Mesenchymal stem cell (in vitro differentiated cells and primary cell): ENCODE data around the gene BTF3.
"Not testable (repeated sequence)": the region's sequence is repeated elsewhere in the genome, so short reads cannot be mapped to it uniquely, and the experiment has no call there.

ENCODE experiments used
- DNase-seq: peaks from one replicate; pipeline ENCODE4 v3.0.0-alpha.2; 2013
- H2AFZ ChIP-seq: one replicate; pipeline ENCODE4 v1.6.1; 2013; ENCODE audit warnings: low read depth, mild to moderate bottlenecking, control low read depth, inconsistent platforms, low read length, moderate library complexity
- H2AK5ac ChIP-seq: 2 replicates; pipeline ENCODE4 v1.6.1; 2013; ENCODE audit warnings: low read length, moderate library complexity, mild to moderate bottlenecking, inconsistent platforms; ENCODE audit not compliant: severe bottlenecking
- H2BK120ac ChIP-seq: one replicate; pipeline ENCODE4 v1.6.1; 2013; ENCODE audit warnings: low read depth, mild to moderate bottlenecking, inconsistent platforms, low read length, moderate library complexity
- H2BK12ac ChIP-seq, 2 experiments: one replicate each; pipeline ENCODE4 v1.6.1; 2013; ENCODE audit warnings: inconsistent platforms in 2 of 2, low read length in 2 of 2, mild to moderate bottlenecking in 2 of 2, moderate library complexity in 2 of 2, control low read depth in 1 of 2
- H2BK15ac ChIP-seq: one replicate; pipeline ENCODE4 v1.6.1; 2013; ENCODE audit warnings: mild to moderate bottlenecking, low read depth, inconsistent platforms; ENCODE audit not compliant: poor library complexity, severe bottlenecking
- H2BK5ac ChIP-seq: 2 replicates; pipeline ENCODE4 v1.6.1; 2013; ENCODE audit warnings: low read depth, mild to moderate bottlenecking, low read length, control low read depth, inconsistent platforms; ENCODE audit not compliant: poor library complexity, severe bottlenecking
- H3K14ac ChIP-seq, 2 experiments: one replicate each; pipeline ENCODE4 v1.6.1; 2013; ENCODE audit warnings: inconsistent platforms in 2 of 2, low read length in 2 of 2, control low read depth in 1 of 2, mild to moderate bottlenecking in 1 of 2, moderate library complexity in 1 of 2
- H3K18ac ChIP-seq, 2 experiments: one replicate each; pipeline ENCODE4 v1.6.1; 2013; ENCODE audit warnings: inconsistent platforms in 2 of 2, low read length in 2 of 2, control low read depth in 1 of 2, low read depth in 1 of 2, mild to moderate bottlenecking in 1 of 2
- H3K23ac ChIP-seq, 2 experiments: one replicate each; pipeline ENCODE4 v1.6.1; 2013; ENCODE audit warnings: inconsistent platforms in 2 of 2, low read length in 2 of 2, mild to moderate bottlenecking in 2 of 2, moderate library complexity in 2 of 2, control low read depth in 1 of 2
- H3K27ac ChIP-seq: 2 replicates; pipeline ENCODE4 v1.5.1; 2013; ENCODE audit warnings: mild to moderate bottlenecking, moderate library complexity, low read length, control low read depth, inconsistent platforms; ENCODE audit not compliant: poor library complexity, severe bottlenecking
- H3K27me3 ChIP-seq, 2 experiments: 2 replicates each; pipeline versions ENCODE4 v1.6.1 to v1.7.0; 2013; ENCODE audit warnings: low read length in 2 of 2, mild to moderate bottlenecking in 2 of 2, moderate library complexity in 2 of 2, control low read depth in 1 of 2, inconsistent platforms in 1 of 2; ENCODE audit not compliant: control insufficient read depth in 1 of 2, insufficient read depth in 1 of 2
- H3K36me3 ChIP-seq, 2 experiments: 2 replicates each; pipeline versions ENCODE4 v1.6.1 to v1.7.0; 2013; ENCODE audit warnings: low read length in 2 of 2, control low read depth in 1 of 2, inconsistent platforms in 1 of 2, low read depth in 1 of 2, mild to moderate bottlenecking in 1 of 2; ENCODE audit not compliant: insufficient read depth in 2 of 2, control insufficient read depth in 1 of 2
- H3K4ac ChIP-seq, 2 experiments: one replicate each; pipeline ENCODE4 v1.6.1; 2013; ENCODE audit warnings: inconsistent platforms in 2 of 2, low read length in 2 of 2, mild to moderate bottlenecking in 2 of 2, moderate library complexity in 2 of 2, control low read depth in 1 of 2, low read depth in 1 of 2
- H3K4me1 ChIP-seq: 2 replicates; pipeline ENCODE4 v1.6.1; 2013; ENCODE audit warnings: low read depth, low read length, control low read depth; ENCODE audit not compliant: control insufficient read depth, insufficient read depth
- H3K4me2 ChIP-seq: 2 replicates; pipeline ENCODE4 v1.6.1; 2013; ENCODE audit warnings: low read length, mild to moderate bottlenecking, inconsistent platforms; ENCODE audit not compliant: poor library complexity, severe bottlenecking
- H3K4me3 ChIP-seq, 2 experiments: 2 replicates each; pipeline versions ENCODE4 v1.5.1 to v1.7.0; 2013; ENCODE audit warnings: low read length in 2 of 2, mild to moderate bottlenecking in 2 of 2, control low read depth in 1 of 2, low read depth in 1 of 2; ENCODE audit not compliant: insufficient read depth in 1 of 2
- H3K79me1 ChIP-seq: replicated peaks from 2 replicates; pipeline ENCODE4 v1.6.1; 2013; ENCODE audit warnings: mild to moderate bottlenecking, control low read depth, low read length, inconsistent platforms; ENCODE audit not compliant: poor library complexity, severe bottlenecking
- H3K9ac ChIP-seq: 2 replicates; pipeline ENCODE4 v1.7.0; 2013; ENCODE audit warnings: mild to moderate bottlenecking, low read length, moderate library complexity
- H3K9me3 ChIP-seq: 2 replicates; pipeline ENCODE4 v1.7.0; 2013; ENCODE audit warnings: mild to moderate bottlenecking, low read length; ENCODE audit not compliant: control insufficient read depth
- H4K8ac ChIP-seq: one replicate; pipeline ENCODE4 v1.6.1; 2013; ENCODE audit warnings: inconsistent platforms, mild to moderate bottlenecking, low read length, moderate library complexity
- H4K91ac ChIP-seq: one replicate; pipeline ENCODE4 v1.6.1; 2013; ENCODE audit warnings: mild to moderate bottlenecking, low read length, inconsistent platforms
- WGBS: methylation state at CpG from one replicate; pipeline ENCODE4 v1.1.7; 2013; ENCODE audit warnings: mixed read lengths; 5-methylcytosine and 5-hydroxymethylcytosine counted together

Gene BTF3

DNA sequence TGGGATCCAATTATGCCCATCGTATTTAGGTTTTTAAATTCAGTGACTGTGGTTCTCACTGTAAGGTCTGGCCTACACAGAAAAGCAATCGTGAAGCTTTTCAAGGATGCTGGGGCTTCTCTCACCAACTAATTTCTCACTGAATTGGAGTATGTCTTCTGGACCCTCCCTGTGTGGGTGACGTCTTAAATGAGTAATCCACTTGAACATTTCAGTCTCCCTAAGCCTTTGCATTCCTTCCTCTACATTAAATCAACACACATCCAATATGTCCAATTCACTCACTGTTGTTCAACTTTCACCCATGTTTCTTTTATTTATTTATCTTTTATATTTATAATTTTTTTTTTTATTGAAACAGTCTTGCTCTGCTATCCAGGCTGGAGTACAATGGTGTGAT, 12.5 kb upstream of the BTF3 start:
- H2AFZ ChIP-seq = no peak overlapping the region
- no peak overlapping the region for H2BK12ac ChIP-seq
- H3K9me3 ChIP-seq = no peaks in the 10 kb centered on the region
- no peak overlapping the region for H2AK5ac ChIP-seq
- H2BK120ac ChIP-seq = no peak overlapping the region
- H3K14ac ChIP-seq = no peak overlapping the region
- no peak overlapping the region for H3K9ac ChIP-seq
- no peaks in the 10 kb centered on the region for H3K36me3 ChIP-seq
- no peak overlapping the region for H3K4me3 ChIP-seq
- no peak overlapping the region for H3K23ac ChIP-seq
- H3K18ac ChIP-seq = no peak overlapping the region
- no peak overlapping the region for H2BK5ac ChIP-seq
- H3K27me3 ChIP-seq = peaks cover 8 to 9% of the 10 kb centered on the region in 2 experiments
- DNase-seq = peak; percentile 24
- WGBS = 81% methylated on average over 3 of the region's 3 CpGs
- no peak overlapping the region for H4K8ac ChIP-seq
- H3K79me1 ChIP-seq = no peaks in the 10 kb centered on the region
- H3K4ac ChIP-seq = no peak overlapping the region
- H3K4me2 ChIP-seq = no peak overlapping the region
- no peak overlapping the region for H4K91ac ChIP-seq
- H3K4me1 ChIP-seq = no peaks in the 10 kb centered on the region
- no peak overlapping the region for H2BK15ac ChIP-seq
- H3K27ac ChIP-seq = no peak overlapping the region

DNA sequence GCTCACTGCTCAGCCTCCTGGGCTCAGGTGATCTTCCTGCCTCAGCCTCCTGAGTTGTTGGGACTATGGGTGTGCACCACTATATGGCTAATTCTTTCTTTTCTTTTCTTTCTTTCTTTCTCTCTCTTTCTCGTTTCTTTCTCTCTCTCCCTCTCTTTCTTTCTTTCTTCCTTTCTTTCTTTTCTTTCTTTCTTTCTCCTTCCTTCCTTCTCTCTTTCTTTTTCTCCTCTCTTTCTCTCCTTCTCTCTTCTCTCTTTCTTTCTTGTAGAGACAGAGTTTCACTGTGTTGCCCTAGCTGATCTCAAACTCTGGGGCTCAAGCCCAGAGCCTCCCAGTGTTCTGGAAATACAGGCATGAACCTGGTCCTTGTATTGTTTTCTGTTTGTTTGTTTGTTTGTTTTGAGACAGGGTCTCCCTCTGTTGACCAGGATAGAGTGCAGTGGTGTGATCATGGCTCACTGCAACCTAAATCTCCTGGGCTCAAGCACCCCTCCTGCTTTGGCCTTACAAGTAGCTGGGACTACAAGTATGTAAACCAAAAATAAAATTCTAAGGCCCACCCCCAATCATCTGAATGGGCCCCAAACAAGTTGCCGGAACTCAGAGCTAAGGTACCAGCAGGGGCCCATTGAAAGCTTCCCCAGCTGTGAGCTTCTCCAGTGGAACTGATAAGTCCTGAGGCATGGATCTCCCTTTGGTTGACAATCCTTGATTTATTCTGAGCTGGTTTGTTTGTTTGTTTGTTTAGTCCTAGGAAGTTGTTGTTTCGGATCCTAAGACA, 11.9 kb upstream of the BTF3 start:
- Histone ChIP-seq H2AFZ (no peak overlapping the region), H3K27me3 (peaks cover 4 to 6% of the 10 kb centered on the region in 2 experiments), H3K4me2 (no peak overlapping the region), H3K9ac (no peak overlapping the region), H3K79me1 (no peaks in the 10 kb centered on the region), H2BK15ac (no peak overlapping the region), H3K36me3 (no peaks in the 10 kb centered on the region), H3K27ac (no peak overlapping the region), H2BK5ac (no peak overlapping the region), H4K8ac (no peak overlapping the region), H3K23ac (no peak overlapping the region), H2BK12ac (no peak overlapping the region), H2AK5ac (no peak overlapping the region), H3K4me1 (no peaks in the 10 kb centered on the region), H2BK120ac (no peak overlapping the region), H3K4ac (no peak overlapping the region), H3K9me3 (no peaks in the 10 kb centered on the region), H3K18ac (no peak overlapping the region), H4K91ac (no peak overlapping the region), H3K14ac (no peak overlapping the region), H3K4me3 (no peak overlapping the region)
- DNase-seq = no peak
- 62% methylated on average over 2 of the region's 3 CpGs for WGBS

- not testable (repeated sequence) for H3K18ac ChIP-seq, H3K4me1 ChIP-seq, H3K4ac ChIP-seq, H3K27ac ChIP-seq, H3K14ac ChIP-seq, H3K36me3 ChIP-seq, H2BK120ac ChIP-seq, H4K91ac ChIP-seq, H3K4me2 ChIP-seq, H3K27me3 ChIP-seq, DNase-seq, H3K79me1 ChIP-seq, H3K23ac ChIP-seq, H2BK5ac ChIP-seq, H4K8ac ChIP-seq, H3K9me3 ChIP-seq, H2AK5ac ChIP-seq, H3K4me3 ChIP-seq, H3K9ac ChIP-seq, H2BK15ac ChIP-seq, H2BK12ac ChIP-seq, H2AFZ ChIP-seq
- WGBS = 81% methylated on average over 4 of the region's 4 CpGs
Measured at GRCh38 chr5:73487257-73487656, 11.0 kb upstream of the BTF3 start.

GRCh38 chr5:73487815-73488214, 10.4 kb upstream of the BTF3 start:
- DNase-seq = no peak
- Histone ChIP-seq H3K14ac (no peak overlapping the region), H3K9ac (no peak overlapping the region), H3K36me3 (no peaks in the 10 kb centered on the region), H2BK12ac (no peak overlapping the region), H2BK5ac (no peak overlapping the region), H3K27ac (no peak overlapping the region), H3K23ac (no peak overlapping the region), H2BK15ac (no peak overlapping the region), H3K18ac (no peak overlapping the region), H3K4ac (no peak overlapping the region), H3K9me3 (no peaks in the 10 kb centered on the region), H2AFZ (no peak overlapping the region), H4K91ac (no peak overlapping the region), H3K4me3 (no peak overlapping the region), H3K4me1 (no peaks in the 10 kb centered on the region), H4K8ac (no peak overlapping the region), H3K4me2 (no peak overlapping the region), H3K79me1 (no peaks in the 10 kb centered on the region), H3K27me3 (peaks cover 4 to 6% of the 10 kb centered on the region in 2 experiments), H2BK120ac (no peak overlapping the region), H2AK5ac (no peak overlapping the region)
- 92% methylated on average over 2 of the region's 4 CpGs for WGBS
